Astrocyte (in vitro differentiated cells and primary cell): ENCODE measurements around the gene PEX26. TPM values are rescaled to one million over a fixed set of nuclear protein-coding genes. Genes with fewer than 3 reads are reported as not detected.

Experiments used
- DNase-seq: peaks from one replicate; pipeline ENCODE4 v3.0.0-alpha.2; 2010; ENCODE audit warnings: low read depth
- FAIRE-seq: peaks from 2 replicates; lab custom pipeline; 2011; peaks lifted over from hg19 to GRCh38; lab: Jason Lieb, UNC
- H2AFZ ChIP-seq: 2 replicates; pipeline ENCODE4 v1.6.0; 2012; ENCODE audit warnings: low read depth, low read length, inconsistent platforms
- H3K27ac ChIP-seq: 2 replicates; pipeline ENCODE4 v1.5.1; 2011; ENCODE audit warnings: low read depth, low read length, inconsistent platforms
- H3K27me3 ChIP-seq: 2 replicates; pipeline ENCODE4 v1.6.0; 2011; ENCODE audit warnings: low read length, inconsistent platforms; ENCODE audit not compliant: insufficient read depth
- H3K36me3 ChIP-seq: 2 replicates; pipeline ENCODE4 v1.5.1; 2011; ENCODE audit warnings: low read length, inconsistent platforms; ENCODE audit not compliant: insufficient read depth
- H3K4me1 ChIP-seq: 2 replicates; pipeline ENCODE4 v1.5.1; 2011; ENCODE audit warnings: low read length, inconsistent platforms; ENCODE audit not compliant: insufficient read depth
- H3K4me2 ChIP-seq: 2 replicates; pipeline ENCODE4 v1.6.0; 2012; ENCODE audit warnings: low read length, inconsistent platforms
- H3K4me3 ChIP-seq: 2 replicates; pipeline ENCODE4 v1.5.1; 2011; ENCODE audit warnings: low read depth, mild to moderate bottlenecking, low read length, inconsistent platforms; ENCODE audit not compliant: insufficient read depth
- H3K79me2 ChIP-seq: 2 replicates; pipeline ENCODE4 v1.6.0; 2012; ENCODE audit warnings: mild to moderate bottlenecking, low read length, inconsistent platforms; ENCODE audit not compliant: insufficient read depth
- H3K9ac ChIP-seq: 2 replicates; pipeline ENCODE4 v1.6.0; 2012; ENCODE audit warnings: mild to moderate bottlenecking, low read length, inconsistent platforms
- H3K9me3 ChIP-seq: 2 replicates; pipeline ENCODE4 v1.5.1; 2012; ENCODE audit warnings: low read depth, mild to moderate bottlenecking, low read length, inconsistent platforms; ENCODE audit not compliant: insufficient read depth
- H4K20me1 ChIP-seq: 2 replicates; pipeline ENCODE4 v1.6.0; 2012; ENCODE audit warnings: low read length, inconsistent platforms; ENCODE audit not compliant: insufficient read depth
- H3K27ac Mint-ChIP-seq: one replicate; pipeline ENCODE4 v1.8.0; 2021; ENCODE audit warnings: mild to moderate bottlenecking, mixed read lengths; ENCODE audit not compliant: unreplicated experiment
- H3K27me3 Mint-ChIP-seq: one replicate; pipeline ENCODE4 v1.8.0; 2021; ENCODE audit warnings: low read depth, mixed read lengths; ENCODE audit not compliant: unreplicated experiment
- H3K36me3 Mint-ChIP-seq: one replicate; pipeline ENCODE4 v1.8.0; 2021; ENCODE audit warnings: low read depth, mixed read lengths; ENCODE audit not compliant: unreplicated experiment
- H3K4me1 Mint-ChIP-seq: one replicate; pipeline ENCODE4 v1.8.0; 2021; ENCODE audit warnings: low read depth, mixed read lengths; ENCODE audit not compliant: unreplicated experiment
- H3K4me3 Mint-ChIP-seq: one replicate; pipeline ENCODE4 v1.8.0; 2021; ENCODE audit warnings: mild to moderate bottlenecking, moderate library complexity, mixed read lengths; ENCODE audit not compliant: unreplicated experiment
- H3K9me3 Mint-ChIP-seq: one replicate; pipeline ENCODE4 v1.8.0; 2021; ENCODE audit warnings: mild to moderate bottlenecking, mixed read lengths; ENCODE audit not compliant: unreplicated experiment
- CTCF ChIP-seq: IDR thresholded peaks from 2 replicates; pipeline ENCODE4 v1.5.1; 2011; ENCODE audit warnings: low read depth, mild to moderate bottlenecking, inconsistent platforms, low read length, moderate library complexity; ENCODE audit not compliant: insufficient read depth
- EZH2 ChIP-seq: IDR thresholded peaks from 2 replicates; pipeline ENCODE4 v1.6.1; 2012; ENCODE audit warnings: mild to moderate bottlenecking, low read length, inconsistent platforms; ENCODE audit not compliant: insufficient read depth
- total RNA-seq: library from RNA; stranded (reverse); gene quantifications from 2 replicates; pipeline ENCODE4 v1.2.1, GENCODE V29; 2021

PEX26 gene
- total RNA-seq, 1 donor from 2014 or later: 41.9 TPM

GRCh38 chr22:18085188-18085587 is 7.4 kb downstream of the PEX26 start:
- no peak overlapping the region for H3K4me2 ChIP-seq
- no peak for FAIRE-seq
- peaks cover 29% of the 10 kb centered on the region for H3K36me3 ChIP-seq
- Mint-ChIP-seq H3K9me3 (no peaks in the 10 kb centered on the region), H3K4me3 (no peak overlapping the region), H3K4me1 (peaks cover 16% of the 10 kb centered on the region), H3K36me3 (peaks cover 34% of the 10 kb centered on the region), H3K27ac (no peak overlapping the region), H3K27me3 (no peaks in the 10 kb centered on the region)
- no peak for TF ChIP-seq CTCF
- no peak for TF ChIP-seq EZH2
- no peak overlapping the region for H3K27ac ChIP-seq
- no peaks in the 10 kb centered on the region for H3K4me1 ChIP-seq
- DNase-seq: no peak
- no peaks in the 10 kb centered on the region for H3K27me3 ChIP-seq
- no peak overlapping the region for H3K9ac ChIP-seq
- no peak overlapping the region for H2AFZ ChIP-seq
- H3K4me3 ChIP-seq: no peak overlapping the region
- no peaks in the 10 kb centered on the region for H3K9me3 ChIP-seq
- H3K79me2 ChIP-seq: peaks cover 35% of the 10 kb centered on the region
- H4K20me1 ChIP-seq: peaks cover 38% of the 10 kb centered on the region

- H3K4me1 ChIP-seq: no peaks in the 10 kb centered on the region
- no peaks in the 10 kb centered on the region for H3K9me3 ChIP-seq
- H3K4me3 ChIP-seq: no peak overlapping the region
- no peak overlapping the region for H3K27ac ChIP-seq
- no peak overlapping the region for H3K27ac Mint-ChIP-seq
- H3K4me2 ChIP-seq: no peak overlapping the region
- H3K27me3 Mint-ChIP-seq: no peaks in the 10 kb centered on the region
- H2AFZ ChIP-seq: no peak overlapping the region
- no peaks in the 10 kb centered on the region for H3K27me3 ChIP-seq
- DNase-seq (no peak), FAIRE-seq (no peak)
- no peaks in the 10 kb centered on the region for H3K9me3 Mint-ChIP-seq
- H3K9ac ChIP-seq: no peak overlapping the region
- peaks cover 28% of the 10 kb centered on the region for H3K36me3 Mint-ChIP-seq
- H4K20me1 ChIP-seq: peaks cover 25% of the 10 kb centered on the region
- H3K36me3 ChIP-seq: peaks cover 24% of the 10 kb centered on the region
- no peak for TF ChIP-seq EZH2
- TF ChIP-seq CTCF: no peak
- H3K79me2 ChIP-seq: peaks cover 17% of the 10 kb centered on the region
- peaks cover 3% of the 10 kb centered on the region for H3K4me1 Mint-ChIP-seq
- H3K4me3 Mint-ChIP-seq: no peak overlapping the region
These were observed 9.6 kb downstream of the PEX26 start for GRCh38 chr22:18087350-18087855.

- H3K4me1 ChIP-seq: no peaks in the 10 kb centered on the region
- no peak overlapping the region for H2AFZ ChIP-seq
- no peak overlapping the region for H3K9ac ChIP-seq
- Mint-ChIP-seq H3K9me3 (no peaks in the 10 kb centered on the region), H3K27ac (no peak overlapping the region), H3K4me3 (no peak overlapping the region), H3K27me3 (no peaks in the 10 kb centered on the region), H3K36me3 (peaks cover 23% of the 10 kb centered on the region), H3K4me1 (peaks cover 6% of the 10 kb centered on the region)
- FAIRE-seq: no peak
- H3K36me3 ChIP-seq: peaks cover 15% of the 10 kb centered on the region
- TF ChIP-seq EZH2 (no peak), CTCF (no peak)
- H3K27me3 ChIP-seq: no peaks in the 10 kb centered on the region
- H3K9me3 ChIP-seq: no peaks in the 10 kb centered on the region
- no peak overlapping the region for H3K4me2 ChIP-seq
- H3K79me2 ChIP-seq: peaks cover 3% of the 10 kb centered on the region
- H4K20me1 ChIP-seq: peaks cover 11% of the 10 kb centered on the region
- DNase-seq: no peak
- H3K4me3 ChIP-seq: no peak overlapping the region
- H3K27ac ChIP-seq: no peak overlapping the region
These were observed 11.2 kb downstream of the PEX26 start for GRCh38 chr22:18088825-18089568.
